NCI-H69 (cell line): ENCODE measurements around the gene ZNF688.
"Not testable (repeated sequence)": the region's sequence is repeated elsewhere in the genome, so short reads cannot be mapped to it uniquely, and the experiment has no call there.

Experiments used
- DNase-seq: peaks from one replicate; lab custom pipeline; 2025; lab: John Stamatoyannopoulos, UW

ZNF688 gene

GRCh38 chr16:30557707-30557956 lies 13.9 kb downstream of the ZNF688 start:
- no peak for DNase-seq

DNA sequence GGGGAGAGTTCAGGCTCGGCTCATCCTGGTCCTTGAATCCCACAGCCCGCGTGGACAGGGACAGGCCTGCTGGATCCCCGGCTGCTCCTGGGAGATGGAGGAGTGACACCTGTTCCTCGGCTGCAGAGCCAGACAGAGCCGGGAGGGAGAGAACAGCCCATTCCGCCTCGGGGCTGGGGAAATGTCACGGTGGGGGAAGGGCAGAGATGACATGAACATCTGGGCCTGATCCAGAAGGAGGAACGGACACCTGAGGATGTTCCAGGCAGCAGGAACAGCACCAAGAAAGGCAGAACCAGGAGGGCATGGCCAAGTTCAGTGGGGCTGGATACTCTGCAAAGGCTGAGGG lies 15.4 kb downstream of the ZNF688 start:
- DNase-seq, result peak; percentile 19

- no peak for DNase-seq
Observed at GRCh38 chr16:30555315-30556124, 16.0 kb downstream of the ZNF688 start.

DNA sequence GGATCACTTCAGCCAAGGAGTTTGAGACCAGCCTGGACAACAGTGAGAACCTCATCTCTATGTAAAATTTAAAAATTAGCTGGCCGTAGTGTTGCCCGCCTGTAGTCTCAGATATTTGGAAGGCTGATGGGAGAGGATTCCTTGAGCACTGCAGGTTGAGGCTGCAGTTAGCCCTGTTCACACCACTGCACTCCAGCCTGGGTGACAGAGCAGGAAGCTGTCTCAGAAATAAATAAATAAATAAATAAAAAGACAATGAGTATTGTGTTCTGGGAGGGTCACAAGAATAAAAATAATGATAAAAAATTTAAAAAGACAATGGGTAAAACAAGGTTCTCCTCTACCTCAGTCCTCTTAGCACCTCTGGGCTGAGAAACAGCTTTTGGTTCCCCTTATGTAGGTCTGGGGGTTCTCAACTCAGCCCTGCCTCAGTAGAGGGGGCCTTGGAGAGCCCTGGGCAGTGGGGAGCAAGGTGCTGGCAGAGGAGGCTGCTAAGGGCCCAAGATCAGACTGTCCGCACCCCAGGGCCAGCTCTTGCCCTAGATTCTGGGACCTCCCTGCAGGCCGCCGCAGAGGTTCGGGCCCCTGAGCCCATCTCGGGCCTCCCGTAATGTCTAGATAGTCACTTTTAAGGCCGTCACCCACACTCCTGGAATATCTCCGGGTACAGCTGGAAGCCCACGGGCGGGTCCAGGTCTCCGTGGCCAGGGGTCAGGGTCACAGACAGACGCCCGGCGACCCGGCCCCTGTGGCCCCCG lies 16.8 kb downstream of the ZNF688 start:
- no peak for DNase-seq

GRCh38 chr16:30553393-30553899 lies 18.1 kb downstream of the ZNF688 start:
- no peak for DNase-seq

- DNase-seq, result no peak
Observed at GRCh38 chr16:30552956-30553355, 18.6 kb downstream of the ZNF688 start.

DNA sequence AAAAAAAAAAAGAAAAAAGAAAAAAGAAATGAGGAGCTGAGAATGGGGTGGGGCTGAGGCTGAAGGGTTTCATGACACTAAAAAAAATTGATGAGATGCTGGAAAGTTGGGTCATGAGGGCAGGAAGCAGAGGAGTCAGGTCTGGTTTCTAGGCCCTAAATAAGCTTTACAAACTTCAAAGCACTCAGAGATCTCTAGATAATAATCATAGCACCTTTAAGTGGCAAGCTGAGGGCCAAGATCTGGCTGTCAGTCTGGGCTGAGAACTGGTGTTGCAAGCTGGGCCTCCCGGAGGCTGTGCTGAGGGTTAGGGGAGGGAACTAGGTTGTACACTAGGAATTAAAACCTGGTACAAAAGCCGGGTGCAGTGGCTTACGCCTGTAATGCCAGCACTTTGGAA lies 19.7 kb downstream of the ZNF688 start:
- DNase-seq, result no peak

DNA sequence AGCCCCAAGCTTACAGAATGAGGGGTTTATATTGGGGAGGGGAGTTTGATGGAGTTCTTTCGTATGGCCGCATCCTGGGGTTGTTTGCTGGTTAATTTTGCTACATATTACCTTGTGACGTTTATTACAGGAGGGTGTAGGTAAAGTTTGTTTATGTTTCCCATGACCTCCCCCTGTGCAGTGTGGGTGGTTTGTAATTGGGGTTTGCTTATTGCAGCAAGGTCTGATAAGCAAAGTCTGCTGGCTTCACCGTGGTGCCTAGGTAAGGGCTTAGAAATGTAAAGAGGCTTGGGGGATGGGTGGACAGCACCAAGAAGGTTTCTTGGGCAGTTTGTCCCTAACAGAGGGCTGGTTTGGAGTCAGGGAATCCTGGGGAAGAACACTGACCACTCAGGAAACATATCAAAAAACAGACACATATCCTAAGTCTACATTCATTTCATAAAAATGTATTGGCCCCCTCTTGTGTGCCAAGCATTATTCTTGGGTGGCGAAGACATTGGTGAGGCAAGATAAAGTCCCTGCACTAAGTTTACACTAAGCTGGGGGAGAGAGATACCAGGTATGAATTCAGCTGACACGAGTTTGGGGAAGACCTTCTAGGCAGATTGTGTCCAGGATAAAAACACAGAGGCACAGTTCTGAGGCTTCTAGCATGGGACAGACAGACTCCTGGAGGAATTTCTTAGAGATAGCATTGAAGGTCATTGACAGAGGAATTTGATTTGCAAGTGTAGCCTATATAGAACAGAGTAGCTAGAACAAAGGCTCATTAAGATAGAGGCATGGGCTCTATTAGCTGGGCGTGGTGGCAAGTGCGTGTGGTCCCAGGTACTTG lies 22.9 kb downstream of the ZNF688 start:
- no peak for DNase-seq

DNA sequence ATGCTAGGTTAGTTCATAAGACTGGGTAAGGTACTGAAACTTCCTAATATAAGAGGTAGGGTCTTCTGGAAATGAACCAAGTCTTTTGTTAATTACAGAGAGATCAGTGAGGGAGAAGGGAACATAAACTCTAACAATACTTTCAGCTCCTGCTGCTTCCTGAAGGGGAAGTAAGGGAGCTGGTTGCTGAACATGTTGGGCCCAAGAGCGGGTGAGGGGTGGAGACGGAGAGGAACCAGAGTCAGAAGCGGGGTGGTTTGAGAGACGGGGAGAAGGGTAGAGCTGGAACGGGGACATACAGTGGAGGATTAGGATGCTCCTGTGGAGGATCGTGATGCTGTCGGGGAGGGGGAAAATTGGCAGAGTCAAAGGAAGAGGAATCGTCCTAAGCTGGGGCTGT lies 25.4 kb downstream of the ZNF688 start:
- DNase-seq, result no peak

GRCh38 chr16:30543067-30543466 lies 28.4 kb downstream of the ZNF688 start:
- no peak for DNase-seq

- no peak for DNase-seq
Observed at GRCh38 chr16:30541502-30542329, 29.8 kb downstream of the ZNF688 start.

DNA sequence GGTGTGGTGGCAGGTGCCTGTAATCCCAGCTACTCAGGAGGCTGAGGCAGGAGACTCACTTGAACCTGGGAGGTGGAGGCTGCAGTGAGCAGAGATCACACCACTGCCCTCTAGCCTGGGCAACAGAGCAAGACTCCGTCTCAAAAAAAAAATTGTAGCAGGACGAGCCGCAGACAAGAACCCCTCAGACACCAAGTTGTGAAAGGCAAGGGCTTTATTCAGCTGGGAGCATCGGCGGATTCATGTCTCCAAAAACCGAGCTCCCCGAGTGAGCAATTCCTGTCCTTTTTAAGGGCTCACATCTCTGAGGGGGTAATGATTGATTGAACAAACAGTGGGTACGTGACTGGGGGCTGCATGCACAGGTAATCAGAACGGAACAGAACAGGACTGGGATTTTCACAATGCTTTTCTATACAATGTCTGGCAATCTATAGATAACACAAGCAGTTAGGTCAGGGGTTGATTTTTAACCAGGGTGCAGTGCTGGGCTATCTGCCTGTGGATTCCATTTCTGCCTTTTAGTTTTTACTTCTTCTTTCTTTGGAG lies 30.5 kb downstream of the ZNF688 start:
- not testable (repeated sequence) for DNase-seq

DNA sequence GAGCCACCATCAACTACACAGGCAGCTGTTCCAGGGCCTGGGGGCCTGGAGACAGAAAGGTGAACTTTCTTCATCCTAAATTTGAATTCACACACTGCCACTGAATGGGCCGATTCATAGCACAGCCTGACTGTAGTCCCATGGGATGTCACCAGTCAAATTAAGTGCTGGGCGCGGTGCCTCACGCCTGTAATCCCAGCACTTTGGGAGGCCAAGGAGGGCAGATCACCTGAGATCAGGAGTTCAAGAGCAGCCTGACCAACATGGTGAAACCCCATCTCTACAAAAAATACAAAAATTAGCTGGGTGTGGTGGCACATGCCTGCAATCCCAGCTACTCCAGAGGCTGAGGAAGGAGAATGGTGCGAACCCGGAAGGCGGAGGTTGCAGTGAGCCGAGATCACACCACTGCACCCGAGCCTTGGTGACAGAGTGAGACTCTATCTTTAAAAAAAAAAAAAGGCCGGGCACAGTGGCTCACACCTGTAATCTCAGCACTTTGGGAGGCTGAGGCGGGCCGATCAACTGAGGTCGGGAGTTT lies 31.5 kb downstream of the ZNF688 start:
- DNase-seq, result not testable (repeated sequence)

- DNase-seq, result no peak
Observed at GRCh38 chr16:30539000-30539964, 32.2 kb downstream of the ZNF688 start.

DNA sequence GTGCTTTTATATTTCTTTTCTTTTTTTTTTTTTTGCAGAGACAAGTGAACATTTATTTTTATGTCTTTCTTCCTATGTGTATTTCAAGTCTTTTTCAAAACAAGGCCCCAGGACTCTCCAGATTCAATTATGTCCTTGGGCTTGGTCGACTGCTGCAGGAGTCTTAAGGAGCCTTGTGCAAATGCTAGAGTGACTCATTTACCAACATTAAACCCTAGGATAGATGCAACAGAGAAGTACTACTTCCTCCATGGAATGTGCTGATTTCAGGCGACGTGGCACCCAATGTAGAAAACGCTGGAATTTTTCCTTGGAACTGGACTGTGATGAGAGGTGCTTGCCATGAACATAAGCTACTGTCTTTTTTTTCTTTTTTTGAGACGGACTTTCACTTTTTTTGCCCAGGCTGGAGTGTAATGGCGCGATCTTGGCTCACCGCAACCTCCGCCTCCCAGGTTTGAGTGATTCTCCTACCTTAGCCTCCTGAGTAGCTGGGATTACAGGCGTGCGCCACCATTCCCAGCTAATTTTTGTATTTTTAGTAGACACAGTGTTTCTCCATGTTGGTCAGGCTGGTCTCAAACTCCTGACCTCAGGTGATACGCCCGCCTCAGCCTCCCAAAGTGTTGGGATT lies 35.0 kb downstream of the ZNF688 start:
- not testable (repeated sequence) for DNase-seq

DNA sequence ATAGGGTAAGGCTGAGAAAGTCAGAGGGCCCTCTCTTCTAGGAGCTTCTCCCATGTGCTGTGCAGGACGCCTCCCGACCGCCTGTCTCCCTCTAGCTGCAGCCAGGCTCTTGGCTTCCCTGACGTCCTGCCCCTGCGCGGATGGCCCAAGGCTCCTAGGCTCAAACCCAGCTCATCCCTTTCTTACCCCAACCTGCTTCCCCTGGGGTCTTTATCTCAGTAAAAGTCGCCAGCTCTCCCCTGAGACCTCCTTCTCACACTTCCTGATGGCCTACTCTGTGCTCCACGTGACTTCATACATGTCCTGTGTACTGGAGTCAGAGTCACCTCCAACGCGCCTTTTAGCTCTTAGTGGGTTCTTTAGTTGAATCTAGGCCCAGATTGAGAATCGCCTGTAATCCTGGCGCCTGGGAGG lies 35.7 kb downstream of the ZNF688 start:
- DNase-seq, result peak; percentile 85

- DNase-seq, result peak; percentile 78
Observed at GRCh38 chr16:30535106-30535776, 36.3 kb downstream of the ZNF688 start.

DNA sequence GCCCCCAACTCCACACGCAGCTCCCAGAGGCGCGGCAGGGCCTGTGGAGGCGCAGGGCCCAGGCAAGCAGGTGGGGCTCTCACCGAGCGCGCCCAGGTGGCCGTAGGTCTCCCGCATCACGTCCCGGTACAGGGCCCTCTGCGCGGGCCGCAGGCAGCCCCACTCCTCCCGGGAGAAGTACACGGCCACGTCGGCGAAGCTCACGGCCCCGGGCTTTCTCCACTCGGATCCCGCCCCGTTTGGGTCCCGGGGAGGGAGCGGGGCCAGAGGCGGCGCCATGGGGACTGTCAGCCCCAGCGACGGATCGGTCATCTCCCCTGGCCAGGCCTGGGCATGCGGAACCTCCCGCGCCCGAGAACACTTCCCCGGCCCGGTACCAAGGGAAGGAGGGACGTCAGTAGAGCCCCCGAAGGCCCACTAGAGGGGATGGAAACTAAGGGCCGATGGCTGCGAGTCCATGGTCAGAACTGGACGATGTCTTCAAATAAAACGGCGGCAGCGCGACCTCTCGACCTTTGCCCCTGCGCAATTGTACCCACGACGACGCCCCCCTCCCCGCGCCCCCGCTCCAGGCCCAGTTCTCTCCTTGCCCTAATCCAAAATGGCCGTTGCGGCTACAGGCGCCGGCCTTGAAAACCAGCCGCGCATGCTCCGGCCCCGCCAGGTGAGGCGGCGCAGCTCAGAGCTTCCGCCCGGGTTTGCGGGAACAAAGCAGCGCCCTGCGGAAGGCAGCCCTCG lies 37.0 kb downstream of the ZNF688 start, which contains the start of gene ZNF747:
Gene ZNF747, minus strand, starts transcription at position 491 of the 738 bp plus-strand sequence. Its CDS starts 179 bp downstream, at position 312.
- DNase-seq, result peak; percentile 97
